ENCODE results near the gene ZNF492. TPM values are rescaled to one million over a fixed set of nuclear protein-coding genes. Genes with fewer than 3 reads are reported as not detected.

Gene ZNF492
- total and polyA plus RNA-seq, 2 donors (not counting 3 experiments of a cell fraction or from before 2014, with no cell fraction given) = not detected

DNA sequence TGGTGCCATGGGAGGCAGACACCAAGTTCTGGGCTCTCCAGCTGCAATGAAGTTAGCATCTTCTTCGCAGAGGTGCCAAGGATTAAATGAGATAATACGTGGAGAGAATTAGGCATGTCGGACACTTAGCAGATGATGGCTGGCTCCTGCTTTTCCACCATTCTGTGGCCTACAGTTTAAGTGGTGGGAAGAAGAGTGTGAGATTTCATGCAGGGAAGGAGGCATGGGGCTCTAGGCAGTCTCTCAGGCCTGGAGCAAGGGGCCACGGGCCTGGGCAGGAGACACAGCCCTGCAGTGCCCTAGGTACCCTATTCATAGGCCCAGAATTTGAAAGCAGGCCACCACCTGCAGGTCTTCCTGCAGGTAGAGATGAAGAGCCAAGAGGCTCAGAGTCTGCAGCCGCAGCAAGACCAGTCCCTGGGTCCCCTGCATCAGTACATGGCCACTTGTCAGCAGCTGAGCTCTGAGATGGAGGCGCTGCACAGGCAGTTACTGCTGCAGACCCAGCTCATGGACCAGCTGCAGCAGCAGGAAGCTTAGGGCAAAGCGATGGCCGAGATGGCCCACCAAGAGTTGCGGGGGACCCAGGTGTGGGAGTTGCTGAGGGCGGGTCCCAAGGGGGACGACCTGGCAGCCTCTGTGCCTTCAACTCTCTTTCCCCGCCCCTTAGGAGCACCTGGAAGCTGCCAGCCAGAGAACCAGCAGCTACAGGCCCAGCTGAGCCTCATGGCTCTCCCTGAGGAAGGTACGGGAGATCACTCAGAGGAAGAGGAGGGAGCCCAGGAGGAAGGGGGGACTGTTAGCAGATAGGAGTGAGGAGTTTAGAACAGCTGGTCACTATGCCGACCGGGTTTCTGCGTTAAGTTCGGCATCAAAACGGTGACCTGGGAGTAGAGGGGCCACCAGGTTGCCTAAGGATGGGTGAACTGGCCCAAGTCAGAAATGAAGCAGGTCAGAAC, 33.2 kb upstream of the ZNF492 start:
- Histone ChIP-seq H3K9me3 (replicated peaks; ENCODE audit: control insufficient read depth, insufficient read depth, low read length) (peaks cover 5% of the 10 kb centered on the region), H3K4me3 (replicated peaks in 1 of 3; ENCODE audit: insufficient read depth in 1 of 3, low read depth in 1 of 3, low read length in 3 of 3) (no peak overlapping the region), H3K36me3 (ENCODE audit: control insufficient read depth in 2 of 2, extremely low read depth in 1 of 2, insufficient read depth in 2 of 2, low read length in 2 of 2) (no peaks in the 10 kb centered on the region), H3K9ac (replicated peaks; ENCODE audit: extremely low read depth, insufficient read depth, low read length) (no peak overlapping the region), H3K27me3 (ENCODE audit: control insufficient read depth in 2 of 2, insufficient read depth in 2 of 2, low read length in 2 of 2) (no peaks in the 10 kb centered on the region), H3K4me1 (ENCODE audit: control insufficient read depth, extremely low read depth, insufficient read depth, low read length) (no peaks in the 10 kb centered on the region), H2AFZ (ENCODE audit: low read depth, low read length) (no peak overlapping the region), H3K79me2 (ENCODE audit: control insufficient read depth, insufficient read depth, low read length) (no peaks in the 10 kb centered on the region), H3K9me1 (replicated peaks; ENCODE audit: control insufficient read depth, extremely low read depth, insufficient read depth, low read length) (no peaks in the 10 kb centered on the region), H4K20me1 (replicated peaks; ENCODE audit: control insufficient read depth, extremely low read depth, insufficient read depth, low read length) (no peaks in the 10 kb centered on the region), H3K27ac (ENCODE audit: insufficient read depth, low read depth, low read length) (no peak overlapping the region), H3K4me2 (ENCODE audit: insufficient read depth, low read length) (no peak overlapping the region)
- intact Hi-C loops (cut with micrococcal nuclease) = no loop called here
- TF ChIP-seq EZH2 (IDR thresholded peaks at IDR 0.05; ENCODE audit: borderline replicate concordance, low read depth, low read length, severe bottlenecking) = no peak
- TF ChIP-seq, protein P1, sequence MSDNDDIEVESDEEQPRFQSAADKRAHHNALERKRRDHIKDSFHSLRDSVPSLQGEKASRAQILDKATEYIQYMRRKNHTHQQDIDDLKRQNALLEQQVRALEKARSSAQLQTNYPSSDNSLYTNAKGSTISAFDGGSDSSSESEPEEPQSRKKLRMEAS (IDR thresholded peaks at IDR 0.05; ENCODE audit: insufficient read depth, insufficient read length) = no peak
- TF ChIP-seq MYC (IDR thresholded peaks at IDR 0.05; ENCODE audit: low read depth, low read length) = no peak
- TF ChIP-seq, protein P2, sequence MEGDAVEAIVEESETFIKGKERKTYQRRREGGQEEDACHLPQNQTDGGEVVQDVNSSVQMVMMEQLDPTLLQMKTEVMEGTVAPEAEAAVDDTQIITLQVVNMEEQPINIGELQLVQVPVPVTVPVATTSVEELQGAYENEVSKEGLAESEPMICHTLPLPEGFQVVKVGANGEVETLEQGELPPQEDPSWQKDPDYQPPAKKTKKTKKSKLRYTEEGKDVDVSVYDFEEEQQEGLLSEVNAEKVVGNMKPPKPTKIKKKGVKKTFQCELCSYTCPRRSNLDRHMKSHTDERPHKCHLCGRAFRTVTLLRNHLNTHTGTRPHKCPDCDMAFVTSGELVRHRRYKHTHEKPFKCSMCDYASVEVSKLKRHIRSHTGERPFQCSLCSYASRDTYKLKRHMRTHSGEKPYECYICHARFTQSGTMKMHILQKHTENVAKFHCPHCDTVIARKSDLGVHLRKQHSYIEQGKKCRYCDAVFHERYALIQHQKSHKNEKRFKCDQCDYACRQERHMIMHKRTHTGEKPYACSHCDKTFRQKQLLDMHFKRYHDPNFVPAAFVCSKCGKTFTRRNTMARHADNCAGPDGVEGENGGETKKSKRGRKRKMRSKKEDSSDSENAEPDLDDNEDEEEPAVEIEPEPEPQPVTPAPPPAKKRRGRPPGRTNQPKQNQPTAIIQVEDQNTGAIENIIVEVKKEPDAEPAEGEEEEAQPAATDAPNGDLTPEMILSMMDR (IDR thresholded peaks at IDR 0.05; ENCODE audit: extremely low read depth in 1 of 2, insufficient read depth in 1 of 2, low read depth in 1 of 2, low read length in 2 of 2) = no peak
- no peak for TF ChIP-seq POLR2A (IDR thresholded peaks at IDR 0.05; ENCODE audit: low read depth, low read length)
- TF ChIP-seq FOS (IDR thresholded peaks at IDR 0.05; ENCODE audit: borderline replicate concordance, insufficient read depth, low read length) = no peak
- TF ChIP-seq JUN (IDR thresholded peaks at IDR 0.05; ENCODE audit: borderline replicate concordance, insufficient read depth, insufficient read length, low read depth) = no peak
- TF ChIP-seq POLR2AphosphoS5 (IDR thresholded peaks at IDR 0.05; ENCODE audit: insufficient read depth, low read depth, low read length) = no peak
- TF ChIP-seq GATA2 (IDR thresholded peaks at IDR 0.05; ENCODE audit: insufficient read depth, insufficient read length, low read depth, low read length) = no peak
- DNase-seq (ENCODE audit: low read depth, low spot score) (no peak), FAIRE-seq (no peak)
- CTCF ChIA-PET = no interaction called here
- BruUV-seq (replicated peaks) = no TSS peak
- POLR2A ChIA-PET = no interaction called here
- dilution Hi-C loops (cut with MboI; ENCODE audit: extremely low pct_ligation_motif_present, low sequenced_read_pairs) = no loop called here
